ENCODE results near the gene SRD5A1. TPM values are rescaled to one million over a fixed set of nuclear protein-coding genes. Genes with fewer than 3 reads are reported as not detected.

SRD5A1 gene
- total RNA-seq, 4 donors from 2014 or later: 0.75 to 4.3 (median 3.3) TPM

DNA sequence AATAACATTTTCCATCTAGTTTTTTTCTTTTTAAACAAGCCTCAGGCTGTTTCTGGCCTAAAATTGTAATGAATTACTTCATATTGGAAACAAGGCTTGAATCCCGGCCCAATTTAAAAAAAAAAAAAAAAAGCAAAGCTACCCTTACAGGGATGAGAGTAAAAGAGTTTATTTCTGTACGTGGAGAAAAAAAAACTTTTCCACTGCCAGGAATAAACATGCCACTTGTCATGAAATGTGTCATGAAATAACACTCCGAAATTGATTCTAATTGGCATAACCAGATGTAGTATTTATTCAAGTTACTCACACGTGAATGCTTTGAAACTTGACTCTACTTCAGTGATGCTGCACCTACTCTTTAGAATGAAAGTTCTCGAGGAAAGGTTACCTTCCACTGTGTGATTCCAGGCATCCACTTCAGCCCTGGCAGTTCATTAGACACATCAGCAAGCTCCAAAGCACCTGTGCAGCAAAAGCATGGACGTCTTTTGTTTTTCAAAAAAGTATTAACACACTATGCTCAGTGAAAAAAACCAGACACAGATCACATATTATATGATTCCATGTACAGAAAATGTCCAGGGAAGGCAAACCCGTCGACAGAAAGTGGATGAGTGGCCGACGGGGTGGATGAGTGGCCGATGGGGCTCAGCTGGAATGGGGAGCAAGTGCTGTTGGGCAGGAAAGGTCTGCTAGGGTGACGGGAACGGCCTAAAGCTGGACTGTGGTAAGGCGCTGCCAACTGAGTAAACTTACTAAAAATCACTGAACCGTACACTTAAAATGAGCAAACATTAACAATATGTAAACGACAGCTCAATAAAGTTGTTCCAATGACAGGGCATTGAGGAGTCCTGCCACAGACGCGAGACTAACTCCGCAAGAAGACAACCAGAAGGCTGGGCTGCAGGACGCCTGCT is 21.6 kb upstream of the SRD5A1 start:
- in situ Hi-C loops (cut with MboI; ENCODE audit: low sequenced_read_pairs in 4 of 4) (no loop called here), intact Hi-C loops (cut with DNase I; ENCODE audit: low total_unique reads) (no loop called here)
- no peak for DNase-seq
- Histone ChIP-seq H3K9me3 (no peaks in the 10 kb centered on the region), H3K27ac (peak overlapping the region in 1 of 4 donors; percentile 9), H3K4me1 (peaks cover 0 to 24% of the 10 kb centered on the region in 2 donors), H3K36me3 (peaks cover 4 to 92% of the 10 kb centered on the region in 2 donors), H3K27me3 (no peaks in the 10 kb centered on the region), H3K4me3 (no peak overlapping the region)
- no peak for TF ChIP-seq POLR2A (IDR thresholded peaks at IDR 0.05)
- no peak for TF ChIP-seq CTCF (IDR thresholded peaks at IDR 0.05 in 4 of 5, conservative IDR thresholded peaks at IDR 0.05 in 1 of 5)
- ATAC-seq: peak in 1 of 2 donors; percentile 35

GRCh38 chr5:6615034-6615815 is 18.0 kb upstream of the SRD5A1 start:
- Histone ChIP-seq H3K4me1 (peaks cover 0 to 13% of the 10 kb centered on the region in 2 donors), H3K9me3 (no peaks in the 10 kb centered on the region), H3K36me3 (peaks cover 8 to 92% of the 10 kb centered on the region in 2 donors), H3K4me3 (no peak overlapping the region), H3K27me3 (no peaks in the 10 kb centered on the region), H3K27ac (peak overlapping the region in 1 of 4 donors; percentile 33)
- no peak for TF ChIP-seq CTCF (IDR thresholded peaks at IDR 0.05 in 4 of 5, conservative IDR thresholded peaks at IDR 0.05 in 1 of 5)
- TF ChIP-seq POLR2A (IDR thresholded peaks at IDR 0.05): no peak
- ATAC-seq (peak in 1 of 2 donors; percentile 60), DNase-seq (peak in 1 of 2 donors; percentile 38)
- intact Hi-C loops (cut with DNase I; ENCODE audit: low total_unique reads): no loop called here
- in situ Hi-C loops (cut with MboI; ENCODE audit: low sequenced_read_pairs in 4 of 4): no loop called here

GRCh38 chr5:6616632-6617031 is 16.6 kb upstream of the SRD5A1 start:
- Histone ChIP-seq H3K27me3 (no peaks in the 10 kb centered on the region), H3K4me3 (no peak overlapping the region), H3K9me3 (no peaks in the 10 kb centered on the region), H3K36me3 (peaks cover 8 to 95% of the 10 kb centered on the region in 2 donors), H3K27ac (no peak overlapping the region), H3K4me1 (peaks cover 0 to 13% of the 10 kb centered on the region in 2 donors)
- in situ Hi-C loops (cut with MboI; ENCODE audit: low sequenced_read_pairs in 4 of 4): no loop called here
- intact Hi-C loops (cut with DNase I; ENCODE audit: low total_unique reads): no loop called here
- ATAC-seq (no peak), DNase-seq (no peak)
- TF ChIP-seq CTCF (IDR thresholded peaks at IDR 0.05 in 4 of 5, conservative IDR thresholded peaks at IDR 0.05 in 1 of 5): no peak
- TF ChIP-seq POLR2A (IDR thresholded peaks at IDR 0.05): no peak

DNA sequence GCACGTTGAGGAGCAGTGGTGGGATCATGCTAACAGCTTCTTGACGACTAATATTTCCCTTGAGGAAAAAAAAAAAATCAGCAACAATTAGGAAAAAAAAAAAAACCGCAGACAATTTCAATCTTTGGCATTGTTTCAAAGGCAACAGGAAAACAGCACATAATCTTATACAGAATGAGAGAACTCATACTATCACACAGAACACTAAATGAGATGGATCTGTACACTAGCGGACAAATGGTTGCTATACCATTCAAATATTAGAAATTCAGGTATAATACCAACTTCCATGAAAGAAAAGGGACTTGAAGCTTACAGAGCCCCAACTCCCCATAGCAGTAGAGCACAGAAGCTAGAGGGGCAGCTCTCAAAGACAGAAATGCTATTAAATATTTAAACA is 10.0 kb upstream of the SRD5A1 start:
- Histone ChIP-seq H3K4me1 (no peaks in the 10 kb centered on the region), H3K36me3 (peaks cover 4 to 88% of the 10 kb centered on the region in 2 donors), H3K4me3 (no peak overlapping the region), H3K27ac (no peak overlapping the region), H3K9me3 (no peaks in the 10 kb centered on the region), H3K27me3 (no peaks in the 10 kb centered on the region)
- in situ Hi-C loops (cut with MboI; ENCODE audit: low sequenced_read_pairs in 4 of 4): loop anchor here in 2 of 4 donors (10.0 kb wide), 1 partner anchor 112 kb away; no protein-coding TSS in a partner anchor
- no peak for ATAC-seq
- intact Hi-C loops (cut with DNase I; ENCODE audit: low total_unique reads): no loop called here
- DNase-seq: no peak
- no peak for TF ChIP-seq CTCF (IDR thresholded peaks at IDR 0.05 in 4 of 5, conservative IDR thresholded peaks at IDR 0.05 in 1 of 5)
- no peak for TF ChIP-seq POLR2A (IDR thresholded peaks at IDR 0.05)
